Measurements from ENCODE around the gene HOXA13.

HOXA13 gene

DNA sequence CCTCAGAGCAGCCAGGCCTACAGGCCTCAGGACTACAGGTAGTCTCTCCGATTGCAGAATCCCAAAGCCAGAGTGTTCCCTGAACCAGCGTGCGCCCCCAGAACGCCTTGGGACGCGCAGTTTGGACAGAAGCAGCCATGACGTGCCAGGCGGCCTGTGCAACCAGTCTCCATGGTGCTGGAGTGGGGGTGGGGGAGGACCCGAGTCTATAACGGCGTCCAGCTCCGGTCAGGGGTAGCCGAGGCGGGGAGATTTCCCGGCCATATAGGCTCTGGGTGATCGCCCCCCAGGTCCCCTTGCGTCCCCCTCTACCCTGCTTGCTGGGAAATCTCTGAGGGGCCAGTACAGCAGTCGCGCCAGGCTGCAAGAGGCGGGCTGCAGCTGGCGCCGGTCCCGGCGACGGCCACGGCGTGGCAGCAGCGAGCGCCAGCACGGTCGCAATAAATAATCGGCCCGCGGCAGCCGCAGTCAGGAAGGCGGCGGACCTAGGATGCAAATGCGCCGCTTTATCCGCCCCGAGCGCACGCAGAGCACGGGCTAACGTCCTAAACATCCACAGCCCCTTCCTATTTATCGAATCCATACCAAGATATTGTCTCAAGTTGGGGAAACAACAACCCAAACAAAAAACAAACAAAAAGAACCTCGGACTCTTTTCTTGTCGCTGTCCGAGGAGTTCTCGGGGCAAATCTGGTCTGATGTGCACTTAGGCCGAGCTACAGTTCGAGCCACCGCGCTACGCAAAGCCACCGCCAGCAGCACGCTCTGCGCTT lies 49.1 kb downstream of the HOXA13 start (continued):
- TF ChIP-seq ZSCAN18 (tag by site-specific recombination; IDR thresholded peaks at IDR 0.05) (no peak), ZFP3 (tag by site-specific recombination; IDR thresholded peaks at IDR 0.05; ENCODE audit: low read depth) (no peak), ZIC2 (tag by site-specific recombination; IDR thresholded peaks at IDR 0.05) (0 out of 2 replicates have a peak, but pooled peaks have one; percentile 5), SCRT1 (tag by site-specific recombination; IDR thresholded peaks at IDR 0.05; ENCODE audit: borderline replicate concordance) (peak; percentile 62), ZNF341 (tag by site-specific recombination; IDR thresholded peaks at IDR 0.05; ENCODE audit: low read depth) (peak; percentile 69), ZXDB (tag by site-specific recombination; IDR thresholded peaks at IDR 0.05) (0 out of 2 replicates have a peak, but pooled peaks have one; percentile 8), ZNF600 (tag by site-specific recombination; IDR thresholded peaks at IDR 0.05) (0 out of 2 replicates have a peak, but pooled peaks have one; percentile 22), ZNF501 (tag by site-specific recombination; IDR thresholded peaks at IDR 0.05) (peak; percentile 76), ZBTB21 (tag by site-specific recombination; IDR thresholded peaks at IDR 0.05) (no peak), SP7 (tag by site-specific recombination; IDR thresholded peaks at IDR 0.05) (peak; percentile 60; the same call in 1 of the 2 replicates), ZNF521 (tag by site-specific recombination; IDR thresholded peaks at IDR 0.05) (no peak), PATZ1 (tag by site-specific recombination; IDR thresholded peaks at IDR 0.05) (peak; percentile 63), ZNF391 (tag by site-specific recombination; IDR thresholded peaks at IDR 0.05; ENCODE audit: borderline replicate concordance, low read depth) (peak; percentile 73; the same call in 1 of the 2 replicates), ZSCAN30 (tag by site-specific recombination; IDR thresholded peaks at IDR 0.05) (peak; percentile 51; the same call in 1 of the 2 replicates), SCRT2 (tag by site-specific recombination; IDR thresholded peaks at IDR 0.05) (peak; percentile 86), ZNF660 (tag by site-specific recombination; IDR thresholded peaks at IDR 0.05) (peak; percentile 46; the same call in 1 of the 2 replicates), ZBTB10 (tag by site-specific recombination; IDR thresholded peaks at IDR 0.05) (peak; percentile 50; the same call in 1 of the 2 replicates), REST (tag by site-specific recombination; IDR thresholded peaks at IDR 0.05) (peak; percentile 93), BCL11B (tag by site-specific recombination; IDR thresholded peaks at IDR 0.05; ENCODE audit: low read depth) (no peak), GLI2 (tag by site-specific recombination; IDR thresholded peaks at IDR 0.05; ENCODE audit: borderline replicate concordance, low read depth) (no peak), TRIM28 (IDR thresholded peaks at IDR 0.05; ENCODE audit: borderline replicate concordance, low read length) (peak; percentile 32; the same call in 1 of the 2 replicates)
- TF ChIP-seq, protein P1, sequence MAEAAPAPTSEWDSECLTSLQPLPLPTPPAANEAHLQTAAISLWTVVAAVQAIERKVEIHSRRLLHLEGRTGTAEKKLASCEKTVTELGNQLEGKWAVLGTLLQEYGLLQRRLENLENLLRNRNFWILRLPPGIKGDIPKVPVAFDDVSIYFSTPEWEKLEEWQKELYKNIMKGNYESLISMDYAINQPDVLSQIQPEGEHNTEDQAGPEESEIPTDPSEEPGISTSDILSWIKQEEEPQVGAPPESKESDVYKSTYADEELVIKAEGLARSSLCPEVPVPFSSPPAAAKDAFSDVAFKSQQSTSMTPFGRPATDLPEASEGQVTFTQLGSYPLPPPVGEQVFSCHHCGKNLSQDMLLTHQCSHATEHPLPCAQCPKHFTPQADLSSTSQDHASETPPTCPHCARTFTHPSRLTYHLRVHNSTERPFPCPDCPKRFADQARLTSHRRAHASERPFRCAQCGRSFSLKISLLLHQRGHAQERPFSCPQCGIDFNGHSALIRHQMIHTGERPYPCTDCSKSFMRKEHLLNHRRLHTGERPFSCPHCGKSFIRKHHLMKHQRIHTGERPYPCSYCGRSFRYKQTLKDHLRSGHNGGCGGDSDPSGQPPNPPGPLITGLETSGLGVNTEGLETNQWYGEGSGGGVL (tag by site-specific recombination; IDR thresholded peaks at IDR 0.05) = peak; percentile 20; the same call in 1 of the 2 replicates
